Stimulated activated CD4-positive, alpha-beta T cell treated with anti-CD3 and anti-CD28 coated beads, Interleukin-2, amount 100 ng/mL, for 24 hours (primary cell): ENCODE measurements around the gene NFXL1.

Experiments used
- DNase-seq, 2 donors: peaks; one replicate each; pipeline ENCODE4 v3.0.0-alpha.2; 2020

The NFXL1 gene

GRCh38 chr4:47882228-47882627, 32.2 kb downstream of the NFXL1 start:
- DNase-seq, result no peak

GRCh38 chr4:47879458-47879857, 34.9 kb downstream of the NFXL1 start:
- DNase-seq, result no peak

GRCh38 chr4:47876784-47877546, 37.4 kb downstream of the NFXL1 start:
- no peak for DNase-seq

- DNase-seq, result no peak
Measured at GRCh38 chr4:47876310-47876709, 38.1 kb downstream of the NFXL1 start.

GRCh38 chr4:47873877-47874541, 40.4 kb downstream of the NFXL1 start:
- no peak for DNase-seq

GRCh38 chr4:47863486-47863885, 50.9 kb downstream of the NFXL1 start:
- DNase-seq, result no peak

GRCh38 chr4:47862297-47862696, 52.1 kb downstream of the NFXL1 start:
- DNase-seq, result no peak

- DNase-seq, result no peak
Measured at GRCh38 chr4:47860305-47860704, 54.1 kb downstream of the NFXL1 start.

- no peak for DNase-seq
Measured at GRCh38 chr4:47858006-47858405, 56.4 kb downstream of the NFXL1 start.

GRCh38 chr4:47856713-47857112, 57.7 kb downstream of the NFXL1 start:
- no peak for DNase-seq

- DNase-seq, result no peak
Measured at GRCh38 chr4:47855350-47855749, 59.0 kb downstream of the NFXL1 start.

- DNase-seq, result no peak
Measured at GRCh38 chr4:47852136-47852535, 62.2 kb downstream of the NFXL1 start.

- DNase-seq, result no peak
Measured at GRCh38 chr4:47849466-47849865, 64.9 kb downstream of the NFXL1 start.

GRCh38 chr4:47848041-47848440, 66.3 kb downstream of the NFXL1 start:
- DNase-seq, result no peak

- DNase-seq, result no peak
Measured at GRCh38 chr4:47842985-47843384, 71.4 kb downstream of the NFXL1 start.

GRCh38 chr4:47840291-47840690, 74.1 kb downstream of the NFXL1 start:
- no peak for DNase-seq

- DNase-seq, result peak; percentile 57 to 58
Measured at GRCh38 chr4:47839259-47839658, 75.1 kb downstream of the NFXL1 start.

GRCh38 chr4:47838445-47838844, 75.9 kb downstream of the NFXL1 start:
- DNase-seq, result no peak

- no peak for DNase-seq
Measured at GRCh38 chr4:47837908-47838294, 76.5 kb downstream of the NFXL1 start, which contains the start of gene CORIN. TSS of gene CORIN (minus strand) at chr4:47838067. CDS start at chr4:47837949, 118 bp downstream.

- DNase-seq, result peak; percentile 37 to 58
Measured at GRCh38 chr4:47837094-47837907, 77.1 kb downstream of the NFXL1 start.

GRCh38 chr4:47836641-47837093, 77.7 kb downstream of the NFXL1 start:
- peak; percentile 59 to 72 for DNase-seq

GRCh38 chr4:47835494-47835893, 78.9 kb downstream of the NFXL1 start:
- DNase-seq, result no peak

GRCh38 chr4:47831026-47831679, 83.2 kb downstream of the NFXL1 start:
- DNase-seq, result no peak
